OCI-LY1 (cell line): Measurements from ENCODE around the gene CNEP1R1.

ENCODE experiments used
- H2AFZ ChIP-seq: fragments of 200-600 bp; sonication (generic), shearing (Covaris generic); 2 replicates; pipeline ENCODE4 v1.6.0; 2014; ENCODE audit warnings: antibody characterized with exemption, mild to moderate bottlenecking, low read length
- H3F3A ChIP-seq: fragments of 200-600 bp; sonication (generic), shearing (Covaris generic); 2 replicates; pipeline ENCODE4 v1.6.0; 2014; ENCODE audit warnings: mild to moderate bottlenecking, antibody characterized with exemption, low read length, moderate library complexity; ENCODE audit not compliant: insufficient read depth
- H3K27ac ChIP-seq: fragments of 200-600 bp; sonication (generic); 2 replicates; pipeline ENCODE4 v1.5.1; 2014; ENCODE audit warnings: low read length, mixed run types, mild to moderate bottlenecking, low read depth; ENCODE audit not compliant: poor library complexity, severe bottlenecking
- H3K27me3 ChIP-seq: fragments of 200-600 bp; sonication (generic); 2 replicates; pipeline ENCODE4 v1.6.0; 2014; ENCODE audit warnings: antibody characterized with exemption, mild to moderate bottlenecking, low read length, moderate library complexity; ENCODE audit not compliant: insufficient read depth
- H3K36me3 ChIP-seq: fragments of 200-600 bp; sonication (generic); 2 replicates; pipeline ENCODE4 v1.6.1; 2014; ENCODE audit warnings: mild to moderate bottlenecking, antibody characterized with exemption, low read length, moderate library complexity, mixed read lengths; ENCODE audit not compliant: insufficient read depth
- H3K4me1 ChIP-seq: fragments of 200-600 bp; sonication (generic); 2 replicates; pipeline ENCODE4 v1.5.1; 2014; ENCODE audit warnings: mild to moderate bottlenecking, low read length, moderate library complexity; ENCODE audit not compliant: insufficient read depth, severe bottlenecking
- H3K4me2 ChIP-seq: fragments of 200-600 bp; sonication (generic), shearing (Covaris generic); 2 replicates; pipeline ENCODE4 v1.6.1; 2014; ENCODE audit warnings: low read length
- H3K4me3 ChIP-seq: fragments of 200-600 bp; sonication (generic); 2 replicates; pipeline ENCODE4 v1.5.1; 2014; ENCODE audit warnings: low read length, low read depth, mild to moderate bottlenecking, mixed read lengths; ENCODE audit not compliant: poor library complexity, severe bottlenecking
- H3K79me2 ChIP-seq: fragments of 200-600 bp; shearing (Covaris generic); 2 replicates; pipeline ENCODE4 v1.6.1; 2016; ENCODE audit warnings: mixed run types, low read length, mixed read lengths; ENCODE audit not compliant: insufficient read depth
- H3K9ac ChIP-seq: fragments of 200-600 bp; sonication (generic), shearing (Covaris generic); 2 replicates; pipeline ENCODE4 v1.6.1; 2014; ENCODE audit warnings: mild to moderate bottlenecking, low read length, mixed read lengths
- H3K9me2 ChIP-seq: fragments of 200-600 bp; sonication (generic), shearing (Covaris generic); 2 replicates; pipeline ENCODE4 v1.6.1; 2014; ENCODE audit warnings: low read depth, mild to moderate bottlenecking, low read length, mixed read lengths
- H3K9me3 ChIP-seq: fragments of 200-600 bp; shearing (Covaris generic); 2 replicates; pipeline ENCODE4 v1.6.1; 2014; ENCODE audit warnings: low read length, mixed read lengths
- H4K20me1 ChIP-seq: fragments of 200-600 bp; sonication (generic), shearing (Covaris generic); 2 replicates; pipeline ENCODE4 v1.6.0; 2016; ENCODE audit warnings: mild to moderate bottlenecking, low read length; ENCODE audit not compliant: insufficient read depth
- EZH2 ChIP-seq: fragments of 200-600 bp; sonication (generic), shearing (Covaris generic); IDR thresholded peaks from 2 replicates; pipeline ENCODE4 v1.8.0; 2017; ENCODE audit warnings: borderline replicate concordance, mixed run types, mild to moderate bottlenecking, antibody characterized with exemption, low read length, moderate library complexity, mixed read lengths
- TF ChIP-seq, protein P1 (sequence below): fragments of 200-600 bp; sonication (generic), shearing (Covaris generic); IDR thresholded peaks from 2 replicates; pipeline ENCODE4 v1.5.1; 2017; ENCODE audit warnings: mild to moderate bottlenecking, antibody characterized with exemption, low read length, moderate library complexity, mixed read lengths

The CNEP1R1 gene

DNA sequence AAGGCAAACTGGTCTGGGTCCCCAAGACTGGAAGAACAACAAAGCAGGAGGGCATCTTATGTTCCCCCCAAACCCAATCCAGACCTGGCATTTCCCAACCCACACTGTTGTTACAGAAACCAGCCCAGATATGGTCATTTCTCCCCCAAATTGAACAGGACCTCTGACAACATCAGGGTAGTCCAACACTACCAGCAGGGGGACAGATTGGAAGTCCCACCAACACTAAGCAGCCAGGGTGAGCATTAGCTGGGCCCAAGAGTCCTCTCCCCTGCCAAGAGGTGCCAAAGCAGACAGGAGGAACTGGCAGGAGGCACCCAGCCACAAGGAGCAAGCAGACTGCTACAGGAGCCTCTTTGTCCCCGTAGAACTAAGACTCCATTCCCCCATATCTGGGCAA is 29.3 kb upstream of the CNEP1R1 start:
- H3K4me2 ChIP-seq, result no peak overlapping the region
- no peak overlapping the region for H3K9ac ChIP-seq
- no peaks in the 10 kb centered on the region for H3K36me3 ChIP-seq
- H3K27me3 ChIP-seq, result no peaks in the 10 kb centered on the region
- no peaks in the 10 kb centered on the region for H3K4me1 ChIP-seq
- no peaks in the 10 kb centered on the region for H3K9me3 ChIP-seq
- no peak overlapping the region for H2AFZ ChIP-seq
- no peaks in the 10 kb centered on the region for H3F3A ChIP-seq
- TF ChIP-seq, protein P1, sequence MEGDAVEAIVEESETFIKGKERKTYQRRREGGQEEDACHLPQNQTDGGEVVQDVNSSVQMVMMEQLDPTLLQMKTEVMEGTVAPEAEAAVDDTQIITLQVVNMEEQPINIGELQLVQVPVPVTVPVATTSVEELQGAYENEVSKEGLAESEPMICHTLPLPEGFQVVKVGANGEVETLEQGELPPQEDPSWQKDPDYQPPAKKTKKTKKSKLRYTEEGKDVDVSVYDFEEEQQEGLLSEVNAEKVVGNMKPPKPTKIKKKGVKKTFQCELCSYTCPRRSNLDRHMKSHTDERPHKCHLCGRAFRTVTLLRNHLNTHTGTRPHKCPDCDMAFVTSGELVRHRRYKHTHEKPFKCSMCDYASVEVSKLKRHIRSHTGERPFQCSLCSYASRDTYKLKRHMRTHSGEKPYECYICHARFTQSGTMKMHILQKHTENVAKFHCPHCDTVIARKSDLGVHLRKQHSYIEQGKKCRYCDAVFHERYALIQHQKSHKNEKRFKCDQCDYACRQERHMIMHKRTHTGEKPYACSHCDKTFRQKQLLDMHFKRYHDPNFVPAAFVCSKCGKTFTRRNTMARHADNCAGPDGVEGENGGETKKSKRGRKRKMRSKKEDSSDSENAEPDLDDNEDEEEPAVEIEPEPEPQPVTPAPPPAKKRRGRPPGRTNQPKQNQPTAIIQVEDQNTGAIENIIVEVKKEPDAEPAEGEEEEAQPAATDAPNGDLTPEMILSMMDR, result no peak
- TF ChIP-seq EZH2, result no peak
- H4K20me1 ChIP-seq, result no peaks in the 10 kb centered on the region
- no peaks in the 10 kb centered on the region for H3K79me2 ChIP-seq
- H3K27ac ChIP-seq, result no peak overlapping the region
- no peak overlapping the region for H3K4me3 ChIP-seq
- no peaks in the 10 kb centered on the region for H3K9me2 ChIP-seq

DNA sequence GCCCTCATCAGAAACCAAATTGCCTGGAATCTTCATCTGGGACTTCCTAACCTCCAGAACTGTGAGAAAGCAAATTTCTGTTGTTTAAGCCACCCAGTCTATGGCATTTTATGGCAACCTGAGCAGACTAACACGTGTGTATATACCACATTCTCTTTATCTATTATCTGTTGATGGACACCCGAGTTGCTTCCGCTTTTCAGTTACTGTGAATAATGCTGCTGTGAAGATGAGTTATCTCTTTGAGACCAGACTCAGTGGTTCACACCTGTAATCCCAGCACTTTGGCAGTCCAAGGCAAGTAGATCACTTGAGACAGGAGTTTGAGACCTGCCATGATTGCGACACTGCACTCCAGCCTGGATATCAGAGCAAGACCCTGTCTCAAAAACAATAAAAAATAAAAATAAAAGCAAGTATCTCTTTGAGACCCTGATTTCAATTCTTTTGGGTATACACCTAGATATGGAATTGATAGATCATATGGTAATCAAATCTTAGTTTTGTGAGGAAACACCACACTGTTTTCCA is 27.2 kb upstream of the CNEP1R1 start:
- H2AFZ ChIP-seq, result no peak overlapping the region
- no peaks in the 10 kb centered on the region for H3K36me3 ChIP-seq
- H3K4me1 ChIP-seq, result no peaks in the 10 kb centered on the region
- no peaks in the 10 kb centered on the region for H3F3A ChIP-seq
- no peaks in the 10 kb centered on the region for H3K9me3 ChIP-seq
- no peaks in the 10 kb centered on the region for H4K20me1 ChIP-seq
- H3K79me2 ChIP-seq, result no peaks in the 10 kb centered on the region
- H3K27ac ChIP-seq, result no peak overlapping the region
- no peak overlapping the region for H3K4me2 ChIP-seq
- no peak overlapping the region for H3K4me3 ChIP-seq
- no peaks in the 10 kb centered on the region for H3K27me3 ChIP-seq
- no peak overlapping the region for H3K9ac ChIP-seq
- H3K9me2 ChIP-seq, result no peaks in the 10 kb centered on the region
- no peak for TF ChIP-seq EZH2
- TF ChIP-seq, protein P1, result no peak

DNA sequence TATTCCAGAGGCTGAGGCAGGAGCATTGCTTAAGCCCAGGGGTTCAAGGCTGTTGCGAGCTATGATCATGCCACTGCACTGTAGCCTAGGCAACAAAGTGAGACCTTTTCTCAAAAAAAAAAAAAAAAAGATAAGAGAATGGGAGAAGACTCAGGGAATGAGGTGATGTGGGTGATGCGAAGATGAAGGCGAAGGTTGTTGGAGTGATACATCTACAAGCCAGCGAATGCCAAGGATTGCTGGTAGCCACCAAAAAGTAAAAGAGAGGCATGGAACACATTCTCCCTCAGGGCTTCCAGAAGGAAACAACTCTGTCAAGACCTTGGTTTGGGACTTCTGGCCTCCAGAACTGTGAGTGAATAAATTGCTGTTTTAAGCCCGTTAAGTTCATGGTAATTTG is 26.0 kb upstream of the CNEP1R1 start:
- no peak overlapping the region for H3K27ac ChIP-seq
- H3K4me3 ChIP-seq, result no peak overlapping the region
- H3K36me3 ChIP-seq, result no peaks in the 10 kb centered on the region
- H3K9me3 ChIP-seq, result no peaks in the 10 kb centered on the region
- no peak overlapping the region for H2AFZ ChIP-seq
- no peaks in the 10 kb centered on the region for H4K20me1 ChIP-seq
- no peak overlapping the region for H3K9ac ChIP-seq
- no peaks in the 10 kb centered on the region for H3K27me3 ChIP-seq
- no peaks in the 10 kb centered on the region for H3K4me1 ChIP-seq
- H3K79me2 ChIP-seq, result no peaks in the 10 kb centered on the region
- no peaks in the 10 kb centered on the region for H3K9me2 ChIP-seq
- no peak for TF ChIP-seq EZH2
- TF ChIP-seq, protein P1, result no peak
- no peaks in the 10 kb centered on the region for H3F3A ChIP-seq
- H3K4me2 ChIP-seq, result no peak overlapping the region
